Karpas-422 (cell line): ENCODE results near the gene OR11A1. TPM values are rescaled to one million over a fixed set of nuclear protein-coding genes. Genes with fewer than 3 reads are reported as not detected.
A peak's percentile ranks its signal among the peaks of the same experiment; 100 is the strongest.

Experiments
- DNase-seq: peaks from one replicate; pipeline ENCODE4 v3.0.0-alpha.2; 2015
- H2AFZ ChIP-seq: fragments of 200-600 bp; sonication (generic); 2 replicates; pipeline ENCODE4 v1.6.1; 2014; ENCODE audit warnings: antibody characterized with exemption, low read length, mixed read lengths
- H3K27ac ChIP-seq: fragments of 200-600 bp; sonication (generic); 2 replicates; pipeline ENCODE4 v1.5.1; 2014; ENCODE audit warnings: mild to moderate bottlenecking, low read length, moderate library complexity
- H3K27me3 ChIP-seq: fragments of 200-600 bp; sonication (generic); 2 replicates; pipeline ENCODE4 v1.6.1; 2014; ENCODE audit warnings: low read length, mixed read lengths
- H3K36me3 ChIP-seq: fragments of 200-600 bp; sonication (generic); 2 replicates; pipeline ENCODE4 v1.6.1; 2014; ENCODE audit warnings: low read length, mixed read lengths; ENCODE audit not compliant: insufficient read depth
- H3K4me1 ChIP-seq: fragments of 200-600 bp; sonication (generic); 2 replicates; pipeline ENCODE4 v1.6.1; 2014; ENCODE audit warnings: mild to moderate bottlenecking, low read length, mixed read lengths
- H3K4me2 ChIP-seq: fragments of 200-600 bp; sonication (generic); 2 replicates; pipeline ENCODE4 v1.6.1; 2014; ENCODE audit warnings: low read length, low read depth, mild to moderate bottlenecking; ENCODE audit not compliant: poor library complexity, severe bottlenecking
- H3K4me3 ChIP-seq: fragments of 200-600 bp; sonication (generic); 2 replicates; pipeline ENCODE4 v1.5.1; 2014; ENCODE audit warnings: mild to moderate bottlenecking, antibody characterized with exemption, low read length, mixed read lengths
- H3K79me2 ChIP-seq: fragments of 200-600 bp; sonication (generic); 2 replicates; pipeline ENCODE4 v1.6.1; 2014; ENCODE audit warnings: mild to moderate bottlenecking, low read length, mixed read lengths
- H3K9ac ChIP-seq: fragments of 200-600 bp; sonication (generic); 2 replicates; pipeline ENCODE4 v1.6.0; 2014; ENCODE audit warnings: low read length
- H3K9me2 ChIP-seq: fragments of 200-600 bp; sonication (generic), shearing (Covaris generic); replicated peaks from 2 replicates; pipeline ENCODE4 v1.6.0; 2014; ENCODE audit warnings: mild to moderate bottlenecking, low read length, moderate library complexity; ENCODE audit not compliant: insufficient read depth
- H3K9me3 ChIP-seq: fragments of 300-700, 200-600 bp; sonication (generic); 2 replicates; pipeline ENCODE4 v1.6.1; 2014; ENCODE audit warnings: low read length, mixed read lengths
- H4K20me1 ChIP-seq: fragments of 200-600 bp; sonication (generic); 2 replicates; pipeline ENCODE4 v1.6.1; 2014; ENCODE audit warnings: mild to moderate bottlenecking, antibody characterized with exemption, low read length, low read depth; ENCODE audit not compliant: insufficient read depth
- total RNA-seq: library from RNA; depleted of rRNA; stranded (reverse); fragments of >200 nt; shearing (Covaris generic); gene quantifications from 2 replicates; pipeline ENCODE4 v1.2.3, GENCODE V29; 2014; ENCODE audit warnings: low replicate concordance

The OR11A1 gene
- total RNA-seq, 1 experiment from 2014 or later: not detected

- H3K4me2 ChIP-seq: no peak overlapping the region
- H3K9me3 ChIP-seq: no peaks in the 10 kb centered on the region
- H3K27me3 ChIP-seq: no peaks in the 10 kb centered on the region
- H3K9ac ChIP-seq: no peak overlapping the region
- H3K4me1 ChIP-seq: no peaks in the 10 kb centered on the region
- no peak overlapping the region for H2AFZ ChIP-seq
- H3K27ac ChIP-seq: no peak overlapping the region
- H3K36me3 ChIP-seq: no peaks in the 10 kb centered on the region
- H3K79me2 ChIP-seq: no peaks in the 10 kb centered on the region
- H4K20me1 ChIP-seq: no peaks in the 10 kb centered on the region
- no peaks in the 10 kb centered on the region for H3K9me2 ChIP-seq
- no peak overlapping the region for H3K4me3 ChIP-seq
- DNase-seq: no peak
Observed at GRCh38 chr6:29419516-29419915, 37.4 kb downstream of the OR11A1 start.

GRCh38 chr6:29414588-29414987 is 42.3 kb downstream of the OR11A1 start, which contains the start of gene OR12D1:
Gene OR12D1 (plus strand): TSS chr6:29414928.
- Histone ChIP-seq H3K27me3 (peaks cover 2% of the 10 kb centered on the region; the same call in 1 of the 2 replicates), H3K4me1 (no peaks in the 10 kb centered on the region), H3K27ac (no peak within 1 kb of the TSS), H3K9ac (no peak within 1 kb of the TSS), H3K4me2 (no peak within 1 kb of the TSS), H3K4me3 (no peak within 1 kb of the TSS), H3K79me2 (no peaks in the 10 kb centered on the region), H4K20me1 (no peaks in the 10 kb centered on the region), H3K9me3 (no peaks in the 10 kb centered on the region), H2AFZ (no peak within 1 kb of the TSS), H3K36me3 (no peaks in the 10 kb centered on the region), H3K9me2 (no peaks in the 10 kb centered on the region)
- DNase-seq: no peak

- H2AFZ ChIP-seq: no peak overlapping the region
- H3K4me2 ChIP-seq: no peak overlapping the region
- H3K27ac ChIP-seq: no peak overlapping the region
- H3K9me2 ChIP-seq: 0 out of 2 replicates have a peak, but pooled peaks cover 5% of the 10 kb centered on the region
- no peaks in the 10 kb centered on the region for H3K9me3 ChIP-seq
- no peaks in the 10 kb centered on the region for H3K27me3 ChIP-seq
- H3K4me1 ChIP-seq: no peaks in the 10 kb centered on the region
- H3K36me3 ChIP-seq: no peaks in the 10 kb centered on the region
- H4K20me1 ChIP-seq: no peaks in the 10 kb centered on the region
- H3K79me2 ChIP-seq: no peaks in the 10 kb centered on the region
- no peak overlapping the region for H3K9ac ChIP-seq
- H3K4me3 ChIP-seq: no peak overlapping the region
- DNase-seq: no peak
Observed at GRCh38 chr6:29403801-29404200, 53.1 kb downstream of the OR11A1 start.

- H3K27me3 ChIP-seq: no peaks in the 10 kb centered on the region
- H3K4me1 ChIP-seq: no peaks in the 10 kb centered on the region
- H3K36me3 ChIP-seq: no peaks in the 10 kb centered on the region
- no peaks in the 10 kb centered on the region for H3K9me3 ChIP-seq
- H3K79me2 ChIP-seq: no peaks in the 10 kb centered on the region
- no peak for DNase-seq
- H3K9me2 ChIP-seq: 0 out of 2 replicates have a peak, but pooled peaks cover 5% of the 10 kb centered on the region
- H3K27ac ChIP-seq: no peak overlapping the region
- H3K4me2 ChIP-seq: no peak overlapping the region
- no peaks in the 10 kb centered on the region for H4K20me1 ChIP-seq
- H3K9ac ChIP-seq: no peak overlapping the region
- H3K4me3 ChIP-seq: no peak overlapping the region
- H2AFZ ChIP-seq: no peak overlapping the region
Observed at GRCh38 chr6:29399525-29399924, 57.3 kb downstream of the OR11A1 start.

- Histone ChIP-seq H3K9ac (no peak within 1 kb of the TSS), H2AFZ (no peak within 1 kb of the TSS), H3K79me2 (no peaks in the 10 kb centered on the region), H3K4me2 (no peak within 1 kb of the TSS), H4K20me1 (no peaks in the 10 kb centered on the region), H3K9me2 (no peaks in the 10 kb centered on the region), H3K9me3 (no peaks in the 10 kb centered on the region), H3K4me1 (no peaks in the 10 kb centered on the region), H3K27ac (no peak within 1 kb of the TSS), H3K4me3 (no peak within 1 kb of the TSS), H3K36me3 (no peaks in the 10 kb centered on the region), H3K27me3 (no peaks in the 10 kb centered on the region)
- DNase-seq: no peak
Observed at GRCh38 chr6:29395331-29395730, 61.5 kb downstream of the OR11A1 start, which contains the start of gene OR12D2. Gene OR12D2 (plus strand): TSS chr6:29395631. CDS start chr6:29396700, 1,069 bp downstream.

- Histone ChIP-seq H3K36me3 (no peaks in the 10 kb centered on the region), H3K9ac (no peak overlapping the region), H3K9me2 (no peaks in the 10 kb centered on the region), H3K27me3 (no peaks in the 10 kb centered on the region), H2AFZ (no peak overlapping the region), H3K79me2 (no peaks in the 10 kb centered on the region), H3K4me2 (no peak overlapping the region), H4K20me1 (no peaks in the 10 kb centered on the region), H3K4me1 (no peaks in the 10 kb centered on the region), H3K27ac (no peak overlapping the region), H3K4me3 (no peak overlapping the region), H3K9me3 (no peaks in the 10 kb centered on the region)
- no peak for DNase-seq
Observed at GRCh38 chr6:29388533-29388932, 68.3 kb downstream of the OR11A1 start.

- Histone ChIP-seq H3K4me2 (no peak overlapping the region), H3K79me2 (no peaks in the 10 kb centered on the region), H2AFZ (no peak overlapping the region), H3K36me3 (no peaks in the 10 kb centered on the region), H3K4me3 (no peak overlapping the region), H3K4me1 (no peaks in the 10 kb centered on the region), H4K20me1 (no peaks in the 10 kb centered on the region), H3K27ac (no peak overlapping the region), H3K9ac (no peak overlapping the region), H3K9me3 (no peaks in the 10 kb centered on the region), H3K9me2 (no peaks in the 10 kb centered on the region), H3K27me3 (no peaks in the 10 kb centered on the region)
- peak; percentile 52 for DNase-seq
Observed at GRCh38 chr6:29376003-29376402, 80.9 kb downstream of the OR11A1 start.
